ENCODE measurements around the gene CNOT2.

Gene CNOT2, protein sequence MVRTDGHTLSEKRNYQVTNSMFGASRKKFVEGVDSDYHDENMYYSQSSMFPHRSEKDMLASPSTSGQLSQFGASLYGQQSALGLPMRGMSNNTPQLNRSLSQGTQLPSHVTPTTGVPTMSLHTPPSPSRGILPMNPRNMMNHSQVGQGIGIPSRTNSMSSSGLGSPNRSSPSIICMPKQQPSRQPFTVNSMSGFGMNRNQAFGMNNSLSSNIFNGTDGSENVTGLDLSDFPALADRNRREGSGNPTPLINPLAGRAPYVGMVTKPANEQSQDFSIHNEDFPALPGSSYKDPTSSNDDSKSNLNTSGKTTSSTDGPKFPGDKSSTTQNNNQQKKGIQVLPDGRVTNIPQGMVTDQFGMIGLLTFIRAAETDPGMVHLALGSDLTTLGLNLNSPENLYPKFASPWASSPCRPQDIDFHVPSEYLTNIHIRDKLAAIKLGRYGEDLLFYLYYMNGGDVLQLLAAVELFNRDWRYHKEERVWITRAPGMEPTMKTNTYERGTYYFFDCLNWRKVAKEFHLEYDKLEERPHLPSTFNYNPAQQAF

DNA sequence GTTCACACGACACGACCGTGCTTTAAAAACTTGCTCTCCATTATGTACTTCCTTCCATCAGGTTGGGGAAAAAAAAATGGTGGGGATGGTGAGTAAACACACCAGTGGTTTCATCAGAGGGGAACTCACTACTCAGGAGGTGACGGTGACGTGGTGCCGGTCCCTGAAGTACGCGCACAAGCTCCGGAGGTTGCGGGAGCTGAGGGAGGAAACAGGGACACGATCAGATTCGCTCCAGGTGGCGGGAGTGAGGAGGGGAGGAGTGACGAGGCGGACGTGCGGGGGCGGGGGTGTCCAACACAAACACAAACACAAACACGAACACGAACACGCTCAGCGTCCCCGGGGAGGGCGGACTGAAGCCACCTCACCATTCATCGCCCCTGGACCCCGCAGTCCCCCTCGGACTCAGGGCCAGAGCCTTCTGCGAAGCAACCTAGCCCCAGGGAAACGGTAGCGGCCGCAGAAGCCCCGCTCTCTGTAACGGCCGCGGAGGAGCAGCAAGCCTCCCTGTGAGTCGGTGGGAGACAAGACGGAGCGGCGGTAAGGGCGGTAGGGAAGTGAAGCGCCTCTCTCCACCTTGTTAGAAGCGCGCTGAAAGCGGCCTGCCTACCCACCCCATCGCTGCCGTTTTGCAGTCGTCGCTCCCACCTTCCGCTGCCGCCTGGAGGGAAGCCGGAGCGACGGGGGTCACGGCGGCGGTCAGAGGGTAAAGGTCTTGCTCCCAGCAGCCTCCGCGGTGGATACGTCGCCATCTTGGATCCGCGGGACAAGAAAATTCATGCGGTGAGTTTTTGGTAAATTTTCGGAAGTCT is at the start of gene CNOT2:
CNOT2 (plus strand) TSS at position 739 of the 815 bp plus-strand sequence. CDS start 34,794 bp downstream, outside the sequence.
- peak; percentile 82 for DNase-seq

DNA sequence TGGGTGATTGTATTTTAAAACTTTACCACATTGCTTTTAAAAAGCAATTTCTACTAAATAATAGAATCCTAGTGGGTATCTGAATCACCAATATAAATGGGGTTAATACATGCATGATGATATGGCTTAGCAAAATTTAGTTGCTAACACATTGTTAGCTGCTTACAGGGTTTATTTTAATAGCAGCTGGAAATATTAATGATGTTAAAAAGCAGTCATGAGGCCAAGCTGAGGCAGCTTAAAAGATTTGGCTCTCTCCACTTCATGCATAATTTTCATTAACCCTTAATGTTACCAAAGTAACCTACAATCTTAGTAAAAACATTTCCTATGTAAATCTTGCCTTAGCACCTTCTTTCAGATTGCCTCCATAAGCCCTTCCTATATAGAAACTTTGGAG is 49.2 kb upstream of the CNOT2 start:
- no peak for DNase-seq

DNA sequence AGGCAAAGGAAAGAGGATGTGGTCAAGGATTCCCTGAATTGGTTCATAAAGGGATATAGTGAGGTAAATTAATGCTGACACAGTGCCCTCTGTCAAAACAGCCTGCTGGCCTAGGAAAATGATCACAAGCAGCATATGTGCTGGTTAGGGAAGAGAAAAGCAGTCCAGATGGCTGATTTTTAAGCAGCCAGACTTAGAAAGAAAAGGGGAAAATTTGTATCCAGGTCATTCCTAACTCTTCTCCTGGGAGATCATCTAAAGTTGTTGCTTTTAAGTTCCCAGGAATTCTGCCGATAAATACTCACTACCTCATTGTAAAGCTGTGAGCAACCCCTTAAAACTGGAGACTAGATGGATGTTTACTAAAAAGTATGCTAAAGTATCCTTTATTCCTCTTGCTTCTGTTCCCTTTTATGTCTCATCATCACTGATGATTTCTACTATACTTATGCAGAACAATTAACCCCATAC is 46.4 kb upstream of the CNOT2 start:
- DNase-seq, result no peak

DNA sequence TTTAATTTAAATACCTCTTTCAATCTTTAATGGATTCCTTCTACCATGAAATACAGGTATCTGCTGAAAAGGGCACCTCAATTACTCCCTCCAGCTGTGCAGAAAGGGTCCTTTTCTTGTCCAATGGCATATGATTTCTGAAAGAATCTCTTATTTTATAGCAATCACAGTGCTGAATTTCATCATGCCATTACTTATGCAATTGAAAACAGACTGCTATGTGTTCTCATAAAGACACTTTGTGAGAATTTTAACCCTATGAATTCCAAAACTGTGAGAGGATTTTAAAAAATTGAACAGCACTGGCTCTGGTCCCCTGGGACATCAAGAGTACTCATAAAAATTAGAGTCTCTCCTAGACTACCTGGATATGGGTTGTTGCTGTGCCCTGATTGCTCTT is 45.9 kb upstream of the CNOT2 start:
- DNase-seq, result no peak

DNA sequence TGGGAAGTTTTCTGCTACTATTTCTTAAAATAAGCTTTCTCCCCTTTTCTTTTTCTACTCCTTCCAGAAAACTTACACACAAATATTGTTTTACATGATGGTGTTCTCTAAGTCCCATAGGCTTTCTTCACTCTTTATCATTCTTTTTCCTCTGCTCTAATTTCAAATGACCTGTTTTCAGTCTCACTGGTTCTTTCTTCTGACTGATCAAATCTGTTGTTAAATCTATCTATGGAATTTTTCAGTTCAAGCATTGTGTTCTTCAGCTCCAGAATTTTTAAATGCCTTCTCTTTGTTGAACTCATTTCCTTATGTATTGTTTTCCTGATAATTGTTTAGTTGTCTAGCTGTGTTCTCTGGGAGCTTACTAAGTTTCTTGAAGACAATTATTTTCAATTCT is 29.5 kb upstream of the CNOT2 start:
- no peak for DNase-seq

DNA sequence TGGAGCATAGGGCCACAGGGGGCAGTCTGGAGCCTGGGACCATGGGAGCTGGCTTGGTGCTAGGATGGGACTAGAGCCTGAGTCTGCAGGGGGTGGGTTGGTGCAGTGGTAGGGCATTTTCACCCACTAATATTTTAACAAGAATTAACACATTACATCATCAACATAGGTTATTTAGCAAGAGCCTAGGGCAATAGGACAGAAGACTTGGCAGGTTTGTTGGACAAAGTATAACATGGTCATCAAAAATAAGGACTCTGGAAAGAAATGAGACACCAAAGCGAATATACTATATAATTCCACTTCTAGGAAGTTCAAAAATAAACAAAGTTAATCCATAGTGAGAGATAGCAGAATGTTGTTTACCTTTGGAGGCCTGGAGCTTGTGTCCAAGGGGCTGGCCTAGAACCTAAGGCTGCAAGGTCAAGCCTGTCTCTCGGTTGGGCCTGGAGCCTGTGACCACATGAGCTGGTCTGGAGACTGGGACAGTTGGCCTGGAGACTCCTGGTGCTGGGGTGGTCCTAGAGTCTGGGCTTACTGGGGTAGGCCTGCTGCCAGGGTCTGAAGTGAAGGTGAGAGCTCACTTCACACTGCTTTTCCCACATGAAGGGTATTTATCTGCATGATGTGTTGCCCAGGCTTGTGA is 28.1 kb upstream of the CNOT2 start:
- DNase-seq, result no peak

DNA sequence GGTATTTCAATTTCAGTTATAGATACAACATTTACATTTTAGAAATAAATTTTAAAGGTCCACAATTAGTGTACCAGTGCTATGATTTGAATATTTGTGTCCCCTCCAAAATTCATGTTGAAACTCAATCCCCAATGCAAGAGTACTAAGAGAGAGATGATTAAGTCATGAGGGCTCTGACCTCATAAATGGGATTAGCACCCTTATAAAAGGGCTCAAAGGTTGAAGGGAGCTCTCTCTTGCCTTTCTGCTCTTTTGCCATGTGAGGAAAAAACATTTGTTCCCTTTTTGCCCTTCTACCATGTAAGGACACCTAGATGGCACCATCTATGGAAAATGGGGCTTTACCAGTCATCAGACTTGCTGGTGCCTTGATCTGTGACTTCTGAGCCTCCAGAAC is 25.8 kb upstream of the CNOT2 start:
- no peak for DNase-seq

DNA sequence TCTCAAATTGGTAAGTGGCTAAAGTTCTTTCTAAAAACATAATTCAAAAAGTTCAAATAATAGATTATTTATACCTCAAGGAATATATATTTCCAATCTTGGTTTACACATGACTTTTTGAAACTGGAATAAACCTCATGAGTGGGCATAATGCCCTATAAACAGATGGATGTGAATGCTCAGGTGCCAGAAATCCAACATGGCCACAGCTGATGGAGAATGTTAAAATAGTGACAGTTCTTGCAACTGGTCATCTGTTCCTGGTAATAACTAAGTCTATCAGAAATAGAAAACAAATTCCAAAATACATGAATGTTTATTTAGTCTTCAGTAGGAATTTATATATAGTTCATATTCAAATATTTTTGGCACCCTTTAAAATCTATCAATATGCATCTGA is 21.6 kb upstream of the CNOT2 start:
- no peak for DNase-seq

DNA sequence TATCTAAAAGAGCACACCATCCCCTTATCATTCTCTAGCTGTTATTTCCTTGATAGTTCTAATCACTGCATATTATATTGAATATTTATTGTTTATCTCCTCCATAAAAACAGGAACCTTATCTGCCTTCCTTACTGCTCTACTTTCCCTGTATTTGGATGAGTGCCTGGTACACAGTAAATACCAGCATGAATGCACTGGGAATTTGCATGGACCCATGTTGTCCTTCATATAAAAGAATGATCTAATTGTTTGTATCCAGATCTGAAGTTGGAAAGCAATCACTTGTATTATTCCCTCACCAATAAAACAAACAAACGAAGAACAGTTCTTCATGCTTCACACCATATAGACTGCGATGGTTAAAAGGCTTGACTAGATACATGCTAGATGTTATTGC is 15.3 kb upstream of the CNOT2 start:
- no peak for DNase-seq

DNA sequence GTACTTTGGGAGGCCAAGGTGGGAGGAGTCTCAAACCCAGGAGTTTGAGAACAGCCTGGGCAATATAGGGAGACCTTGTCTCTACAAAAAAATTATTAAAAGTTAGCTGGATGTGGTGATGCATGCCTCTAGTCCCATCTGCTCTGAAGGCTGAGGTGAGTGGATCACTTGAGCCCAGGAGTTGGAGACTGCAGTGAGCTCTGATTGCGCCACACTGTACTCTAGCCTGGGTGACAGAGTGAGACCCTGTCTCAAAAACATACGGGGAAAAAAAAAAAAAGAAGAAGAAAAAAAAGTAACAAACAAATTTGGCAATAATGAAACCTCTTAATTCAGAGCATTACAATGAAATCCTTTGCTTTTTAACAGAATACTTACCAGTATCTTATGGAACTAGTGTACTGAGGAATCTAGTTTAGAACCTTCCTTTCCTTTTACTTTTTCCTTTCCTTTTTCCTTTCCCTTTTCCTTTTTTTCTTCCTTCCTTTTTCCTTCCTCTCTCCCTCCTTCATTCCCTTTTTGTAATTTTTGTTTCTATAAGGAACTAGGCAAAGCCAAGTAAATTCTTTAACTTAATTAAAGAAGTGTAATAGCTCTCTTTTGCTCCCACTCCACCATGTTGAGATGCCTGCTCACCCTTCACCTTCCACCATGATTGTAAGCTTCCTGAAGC is 12.2 kb upstream of the CNOT2 start:
- no peak for DNase-seq

DNA sequence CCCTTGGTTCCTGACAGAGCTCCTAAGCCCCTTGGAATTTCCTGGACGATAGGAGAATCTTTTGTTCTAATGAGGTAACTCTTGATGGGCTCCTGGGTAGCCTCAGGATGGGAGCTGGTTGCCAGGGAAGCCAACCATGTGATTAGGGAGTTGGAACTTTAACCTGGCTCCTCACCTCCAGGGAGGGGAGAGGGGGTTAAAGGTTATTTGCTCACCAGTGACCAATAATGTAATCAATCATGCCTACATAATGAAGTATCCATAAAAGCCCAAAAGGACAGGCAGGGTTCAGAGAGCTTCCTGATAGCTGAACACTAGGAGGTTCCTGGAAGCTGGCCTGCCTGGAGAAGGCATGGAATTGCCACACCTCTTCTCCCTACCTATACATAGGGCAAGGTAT is 6.2 kb upstream of the CNOT2 start:
- no peak for DNase-seq

DNA sequence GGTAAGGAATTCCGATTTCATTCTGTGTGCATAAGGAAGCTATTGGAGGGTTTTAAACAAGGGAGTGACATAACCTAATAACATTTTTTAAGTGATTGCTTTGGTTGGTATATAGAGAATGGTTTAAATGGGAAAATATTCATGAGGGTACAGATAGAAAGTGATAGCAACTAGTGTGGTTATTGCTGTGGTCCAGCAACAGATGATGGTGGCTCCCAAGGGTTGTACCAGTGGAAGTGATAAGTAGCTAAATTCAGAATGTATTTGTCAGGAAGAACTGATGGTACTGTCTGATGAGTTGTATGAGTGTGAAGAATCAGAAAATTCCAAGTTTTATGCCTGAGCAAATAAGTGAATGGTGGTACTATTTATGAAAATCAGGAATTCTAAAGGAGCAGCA is 2.6 kb upstream of the CNOT2 start:
- DNase-seq, result no peak

DNA sequence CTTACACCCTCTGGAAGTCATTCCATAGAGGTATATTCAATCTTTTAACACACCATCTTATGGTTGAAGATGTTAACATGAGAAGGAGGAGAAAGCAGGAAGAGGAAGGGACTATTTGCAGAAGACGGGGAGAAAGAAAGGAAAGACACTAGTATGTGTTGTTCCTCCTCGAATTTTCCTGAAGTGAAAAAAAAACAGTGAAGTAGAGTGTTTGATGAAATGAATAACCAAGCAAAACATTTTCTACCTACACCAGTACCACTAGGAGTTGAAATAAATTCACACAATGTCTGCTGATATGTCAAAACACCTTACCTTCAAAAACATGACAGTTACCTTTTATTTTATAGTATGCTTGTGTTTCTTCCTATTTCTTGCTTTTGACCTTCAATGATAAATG is 1.4 kb upstream of the CNOT2 start:
- DNase-seq, result no peak

DNA sequence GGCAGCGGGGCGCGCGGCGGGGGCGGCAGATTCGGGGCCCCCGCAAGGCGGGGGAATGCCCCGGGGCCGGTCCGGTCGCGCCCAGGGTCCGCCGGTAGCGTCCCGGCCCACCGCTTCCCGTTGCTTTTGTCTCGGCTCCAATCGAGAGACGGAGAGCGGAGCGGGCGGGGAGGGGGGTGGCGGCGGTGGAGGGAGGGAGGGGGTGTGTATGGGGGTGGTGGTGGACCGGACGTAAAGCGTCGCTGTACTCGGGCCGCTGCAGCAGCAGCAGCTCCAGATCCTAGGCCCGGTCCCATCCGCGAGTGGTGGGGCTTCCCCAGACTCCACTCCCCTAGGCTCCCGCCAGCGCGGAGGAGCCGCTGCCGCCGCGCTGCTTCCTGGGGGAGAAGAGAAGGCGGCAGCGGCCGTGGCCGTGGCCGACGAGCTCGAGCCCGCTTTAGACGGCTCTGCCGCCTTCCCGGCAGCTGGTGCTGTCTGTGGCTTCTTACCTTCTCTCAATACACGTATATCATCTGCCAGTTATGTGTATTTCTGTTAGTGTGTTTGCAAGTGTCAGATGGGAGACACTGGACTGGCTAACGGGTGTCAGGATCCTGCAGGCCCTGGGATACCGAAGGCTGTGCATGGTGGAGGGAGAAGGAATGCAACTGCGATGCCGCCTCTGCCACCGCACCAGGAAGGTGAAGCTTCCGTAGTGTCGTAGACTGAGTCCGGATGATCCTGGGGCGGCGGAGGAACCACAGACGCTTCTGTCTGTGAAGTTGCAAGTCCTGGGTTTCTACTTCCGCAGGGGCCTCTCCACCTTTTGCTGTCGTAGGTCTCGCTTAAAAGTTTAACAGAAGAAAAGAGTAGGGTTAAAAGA is 508 bp downstream of the CNOT2 start:
- DNase-seq, result peak; percentile 40

DNA sequence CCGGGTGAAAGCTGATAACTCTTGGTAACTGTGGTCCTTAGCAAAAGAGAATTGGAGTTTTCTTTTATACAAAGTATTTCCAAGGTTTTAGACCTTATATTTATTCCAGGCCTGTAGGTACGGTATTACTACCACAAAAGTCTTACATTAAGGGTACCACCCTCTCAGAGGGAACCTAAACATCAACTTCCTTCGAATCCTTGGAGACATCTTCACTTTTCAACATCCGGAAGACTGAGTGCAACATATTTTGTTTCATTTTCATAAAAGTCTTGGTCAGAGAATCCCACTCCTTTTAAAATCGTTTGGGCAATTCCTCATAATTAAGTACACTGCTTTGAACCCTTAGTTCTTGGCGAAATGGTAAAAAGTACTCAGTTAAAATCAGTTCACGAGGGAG is 1.2 kb downstream of the CNOT2 start:
- DNase-seq, result no peak

DNA sequence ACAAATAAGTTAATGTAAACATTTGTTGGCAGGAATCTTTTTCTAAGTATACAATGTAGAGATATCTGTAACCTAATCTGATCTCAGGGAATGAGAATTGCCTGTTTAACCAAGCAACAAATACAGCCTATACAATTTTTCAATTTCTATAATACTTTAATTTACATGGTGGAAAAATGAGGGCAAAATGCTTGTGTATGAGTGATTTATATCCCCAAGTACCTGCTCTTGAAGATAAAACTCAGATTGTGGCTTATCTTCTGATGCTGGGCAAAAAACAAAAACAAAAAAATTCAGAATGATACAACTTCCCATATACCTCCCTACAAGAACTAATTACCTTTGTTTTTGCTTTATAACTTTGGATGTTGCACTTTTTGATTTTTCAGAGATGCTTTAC is 2.2 kb downstream of the CNOT2 start:
- no peak for DNase-seq

DNA sequence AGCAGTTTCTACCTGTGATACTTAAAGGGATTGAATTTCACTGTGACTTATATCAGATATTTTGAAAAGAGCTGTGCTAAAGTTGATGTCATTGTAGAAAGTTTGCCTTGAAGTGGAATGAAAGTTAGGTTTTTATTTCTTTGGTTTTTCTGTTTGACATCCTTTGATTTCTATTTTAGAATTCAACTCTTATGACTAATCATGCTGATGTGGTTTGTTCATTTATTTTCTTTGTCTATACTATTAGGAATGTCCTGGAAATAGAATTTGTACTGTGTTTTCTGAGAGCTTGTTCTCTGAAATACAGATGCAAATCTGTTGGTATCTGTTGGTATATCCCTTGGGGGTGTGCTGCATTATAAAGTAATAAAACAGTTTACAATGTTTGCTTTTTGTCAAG is 3.3 kb downstream of the CNOT2 start:
- DNase-seq, result no peak

DNA sequence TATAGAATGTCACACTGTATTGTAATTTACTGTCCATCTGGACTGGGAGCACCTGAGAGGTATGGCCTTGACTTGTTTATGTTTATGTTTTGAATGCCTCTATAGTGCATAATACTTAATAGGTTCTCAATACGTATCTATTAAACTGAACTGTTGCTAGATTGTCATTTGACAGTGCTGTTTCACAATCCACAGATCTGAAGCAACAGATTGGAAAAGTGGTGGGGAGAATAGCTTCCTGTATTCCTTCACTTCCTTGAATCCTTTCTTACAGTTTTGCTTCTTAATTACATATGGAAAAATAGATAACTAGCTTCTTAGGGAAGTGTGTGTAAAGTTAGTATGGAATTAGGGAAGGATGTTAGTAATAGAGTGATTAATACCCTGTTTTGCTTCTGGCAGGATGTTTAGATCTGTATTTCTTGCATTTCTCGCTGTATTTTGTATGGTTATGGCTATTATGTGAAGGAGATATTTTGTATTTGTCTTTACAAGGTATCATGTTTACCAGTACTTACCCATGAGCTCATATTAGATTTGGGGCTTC is 4.5 kb downstream of the CNOT2 start:
- DNase-seq, result no peak

DNA sequence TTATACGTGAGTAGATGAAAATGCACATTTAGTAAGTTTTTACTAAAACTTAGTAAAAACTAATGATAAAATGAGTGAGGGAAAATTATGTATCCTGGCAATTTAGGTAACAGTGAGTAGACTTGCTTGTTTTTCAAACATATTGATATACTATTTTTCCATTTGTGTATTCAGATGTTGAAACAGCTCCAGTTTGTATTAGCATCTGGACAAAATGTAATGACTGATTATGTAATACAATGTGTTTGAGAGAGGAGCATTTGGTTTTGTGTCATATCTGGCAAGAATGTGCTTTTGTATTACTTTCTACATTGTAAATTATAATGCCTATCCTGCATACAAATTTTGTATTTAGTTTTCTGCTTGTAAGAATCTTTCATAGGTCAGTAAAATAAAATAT is 5.6 kb downstream of the CNOT2 start:
- no peak for DNase-seq

DNA sequence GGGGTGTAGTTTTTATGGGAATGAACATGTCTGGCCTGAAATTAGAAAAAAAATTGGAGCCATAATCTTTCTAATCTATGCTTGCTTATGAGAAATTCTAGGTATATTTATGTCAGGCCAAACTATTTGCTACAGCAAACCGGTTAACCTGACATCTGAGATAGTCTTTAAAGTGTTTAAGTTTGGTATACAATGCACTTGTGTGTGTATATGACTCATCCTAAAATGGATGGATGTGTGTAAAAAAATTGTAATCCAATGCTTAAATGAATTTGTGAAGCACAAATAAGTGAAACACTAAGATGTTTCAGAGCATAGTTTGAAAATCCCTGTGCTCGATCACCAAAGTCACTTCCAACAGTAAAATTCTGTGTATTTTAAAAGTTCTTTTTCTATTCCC is 6.7 kb downstream of the CNOT2 start:
- no peak for DNase-seq

DNA sequence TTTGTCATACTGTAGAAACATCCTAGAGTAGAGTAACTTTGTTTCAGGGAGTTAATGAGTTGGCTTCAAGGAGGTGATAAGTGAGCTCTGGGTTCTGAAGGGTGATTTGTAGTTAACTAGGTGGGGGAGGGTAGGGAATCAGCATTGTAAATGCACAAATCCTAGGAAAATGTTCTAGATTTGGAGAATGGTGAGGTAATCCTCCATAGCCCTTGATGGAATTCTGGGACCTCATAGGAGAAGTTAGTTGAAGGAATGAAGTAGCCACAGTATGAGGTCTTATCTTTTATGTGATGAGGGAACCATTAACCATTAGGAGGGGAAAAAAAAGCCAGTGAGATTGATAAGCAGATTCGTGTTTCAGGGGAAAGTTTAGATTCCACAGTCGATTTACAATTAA is 8.0 kb downstream of the CNOT2 start:
- DNase-seq, result no peak

DNA sequence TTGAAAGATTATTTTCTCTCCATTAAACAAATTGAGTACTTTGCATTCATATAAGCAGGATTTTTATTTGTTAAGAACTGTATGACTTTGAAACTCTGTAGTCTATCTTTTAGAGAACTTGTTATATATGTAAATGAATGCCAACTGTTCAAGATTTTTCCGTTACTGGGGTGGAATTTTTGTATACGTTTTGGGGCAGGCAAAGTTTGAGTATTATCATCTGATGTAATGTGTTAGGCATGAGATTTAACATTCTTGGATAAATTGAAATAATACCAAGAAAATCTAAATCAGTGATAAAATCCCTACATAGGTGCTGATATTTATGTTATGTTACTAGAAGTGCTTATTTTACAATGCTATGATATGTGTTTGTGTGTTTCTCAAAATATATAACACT is 8.4 kb downstream of the CNOT2 start:
- DNase-seq, result no peak

Data from NCI-H1092 treated with DMSO at 0.1 percent for 48 hours (cell line).